Stimulated activated naive CD8-positive, alpha-beta T cell treated with anti-CD3 and anti-CD28 coated beads, Interleukin-15, amount 100 ng/mL, for 72 hours (primary cell): ENCODE results near the gene ARL14.
A peak's percentile ranks its signal among the peaks of the same experiment; 100 is the strongest.
"Not testable (repeated sequence)": the region's sequence is repeated elsewhere in the genome, so short reads cannot be mapped to it uniquely, and the experiment has no call there.

Experiments used
- ATAC-seq: fragments of 150-1000 bp; cut with Tn5 transposase; 2 replicates; pipeline ENCODE4 v1.10.0; 2021; ENCODE audit warnings: mild to moderate bottlenecking, moderate library complexity
- DNase-seq, 2 donors: peaks; one replicate each; pipeline ENCODE4 v3.0.0; 2021 to 2022
- H3K27ac Mint-ChIP-seq, 2 donors: one replicate each; pipeline ENCODE4 v1.8.0; 2022; ENCODE audit warnings: mild to moderate bottlenecking in 2 of 2, mixed read lengths in 2 of 2, moderate library complexity in 2 of 2
- H3K27me3 Mint-ChIP-seq: one replicate; pipeline ENCODE4 v1.8.0; 2022; ENCODE audit warnings: mixed read lengths
- H3K4me1 Mint-ChIP-seq: one replicate; pipeline ENCODE4 v1.8.0; 2022; ENCODE audit warnings: mild to moderate bottlenecking, mixed read lengths
- H3K4me3 Mint-ChIP-seq, 2 donors: one replicate each; pipeline ENCODE4 v1.8.0; 2022; ENCODE audit warnings: mild to moderate bottlenecking in 2 of 2, mixed read lengths in 2 of 2, moderate library complexity in 1 of 2
- H3K9me3 Mint-ChIP-seq, 2 donors: one replicate each; pipeline ENCODE4 v1.8.0; 2022; ENCODE audit warnings: mixed read lengths in 2 of 2

ARL14 gene

GRCh38 chr3:160695003-160695402 is 18.0 kb downstream of the ARL14 start:
- peaks cover 7% of the 10 kb centered on the region for H3K4me1 Mint-ChIP-seq
- H3K27me3 Mint-ChIP-seq = no peaks in the 10 kb centered on the region
- no peaks in the 10 kb centered on the region for H3K9me3 Mint-ChIP-seq
- ATAC-seq (peak; percentile 39), DNase-seq (no peak)
- H3K4me3 Mint-ChIP-seq = no peak overlapping the region
- no peak overlapping the region for H3K27ac Mint-ChIP-seq

GRCh38 chr3:160695915-160696327 is 19.0 kb downstream of the ARL14 start:
- DNase-seq (no peak), ATAC-seq (no peak)
- Mint-ChIP-seq H3K4me1 (peaks cover 7% of the 10 kb centered on the region), H3K27me3 (no peaks in the 10 kb centered on the region), H3K9me3 (no peaks in the 10 kb centered on the region), H3K27ac (no peak overlapping the region), H3K4me3 (no peak overlapping the region)

GRCh38 chr3:160697637-160698380 is 20.8 kb downstream of the ARL14 start:
- H3K9me3 Mint-ChIP-seq = no peaks in the 10 kb centered on the region
- ATAC-seq = peak; percentile 61
- no peaks in the 10 kb centered on the region for H3K27me3 Mint-ChIP-seq
- no peak overlapping the region for H3K27ac Mint-ChIP-seq
- DNase-seq = no peak
- no peak overlapping the region for H3K4me3 Mint-ChIP-seq
- H3K4me1 Mint-ChIP-seq = peaks cover 7% of the 10 kb centered on the region

- ATAC-seq = no peak
- Mint-ChIP-seq H3K4me1 (peaks cover 7% of the 10 kb centered on the region), H3K9me3 (no peaks in the 10 kb centered on the region), H3K4me3 (no peak overlapping the region), H3K27me3 (no peaks in the 10 kb centered on the region), H3K27ac (no peak overlapping the region)
- no peak for DNase-seq
Observed at GRCh38 chr3:160698599-160699195, 21.7 kb downstream of the ARL14 start.

- DNase-seq (no peak), ATAC-seq (no peak)
- Mint-ChIP-seq H3K4me3 (no peak overlapping the region), H3K27me3 (peaks cover 10% of the 10 kb centered on the region), H3K9me3 (no peaks in the 10 kb centered on the region), H3K4me1 (peaks cover 7% of the 10 kb centered on the region), H3K27ac (no peak overlapping the region)
Observed at GRCh38 chr3:160701490-160701889, 24.5 kb downstream of the ARL14 start.

- peaks cover 18% of the 10 kb centered on the region for H3K27me3 Mint-ChIP-seq
- no peaks in the 10 kb centered on the region for H3K9me3 Mint-ChIP-seq
- H3K4me1 Mint-ChIP-seq = peaks cover 6% of the 10 kb centered on the region
- H3K4me3 Mint-ChIP-seq = no peak overlapping the region
- H3K27ac Mint-ChIP-seq = no peak overlapping the region
- no peak for ATAC-seq
- no peak for DNase-seq
Observed at GRCh38 chr3:160702290-160702689, 25.3 kb downstream of the ARL14 start.

GRCh38 chr3:160703974-160704373 is 27.0 kb downstream of the ARL14 start:
- DNase-seq (no peak), ATAC-seq (no peak)
- H3K27me3 Mint-ChIP-seq = peaks cover 34% of the 10 kb centered on the region
- no peak overlapping the region for H3K27ac Mint-ChIP-seq
- no peaks in the 10 kb centered on the region for H3K4me1 Mint-ChIP-seq
- no peak overlapping the region for H3K4me3 Mint-ChIP-seq
- no peaks in the 10 kb centered on the region for H3K9me3 Mint-ChIP-seq

- peak in 1 of 2 donors; percentile 17 for DNase-seq
- Mint-ChIP-seq H3K9me3 (no peaks in the 10 kb centered on the region), H3K27ac (no peak overlapping the region), H3K27me3 (peaks cover 35% of the 10 kb centered on the region), H3K4me3 (no peak overlapping the region), H3K4me1 (no peaks in the 10 kb centered on the region)
- ATAC-seq = peak; percentile 69
Observed at GRCh38 chr3:160707187-160707794, 30.3 kb downstream of the ARL14 start.

GRCh38 chr3:160709477-160710182 is 32.7 kb downstream of the ARL14 start:
- DNase-seq = no peak
- ATAC-seq = no peak

GRCh38 chr3:160713144-160713543 is 36.2 kb downstream of the ARL14 start:
- H3K9me3 Mint-ChIP-seq, ATAC-seq, DNase-seq, H3K4me3 Mint-ChIP-seq, H3K27ac Mint-ChIP-seq, H3K27me3 Mint-ChIP-seq, H3K4me1 Mint-ChIP-seq: not testable (repeated sequence)

More at GRCh38 chr3:160709477-160710182, 32.7 kb downstream of the ARL14 start:
- no peaks in the 10 kb centered on the region for H3K9me3 Mint-ChIP-seq
- H3K27me3 Mint-ChIP-seq = peaks cover 35% of the 10 kb centered on the region
- no peak overlapping the region for H3K27ac Mint-ChIP-seq
- H3K4me1 Mint-ChIP-seq = no peaks in the 10 kb centered on the region
- H3K4me3 Mint-ChIP-seq = no peak overlapping the region

GRCh38 chr3:160719710-160720109 is 42.8 kb downstream of the ARL14 start:
- no peaks in the 10 kb centered on the region for H3K9me3 Mint-ChIP-seq
- H3K27me3 Mint-ChIP-seq = peaks cover 16% of the 10 kb centered on the region
- peak overlapping the region in 1 of 2 donors; percentile 44 for H3K27ac Mint-ChIP-seq
- no peak for DNase-seq
- H3K4me3 Mint-ChIP-seq = no peak overlapping the region
- ATAC-seq = no peak
- H3K4me1 Mint-ChIP-seq = no peaks in the 10 kb centered on the region

GRCh38 chr3:160720123-160720746 is 43.3 kb downstream of the ARL14 start:
- DNase-seq (no peak), ATAC-seq (no peak)
- Mint-ChIP-seq H3K27me3 (peaks cover 16% of the 10 kb centered on the region), H3K4me1 (no peaks in the 10 kb centered on the region), H3K27ac (peak overlapping the region in 1 of 2 donors; percentile 44), H3K9me3 (no peaks in the 10 kb centered on the region), H3K4me3 (no peak overlapping the region)

- Mint-ChIP-seq H3K27me3 (peaks cover 16% of the 10 kb centered on the region), H3K9me3 (no peaks in the 10 kb centered on the region), H3K27ac (no peak overlapping the region), H3K4me1 (no peaks in the 10 kb centered on the region), H3K4me3 (no peak overlapping the region)
- ATAC-seq (no peak), DNase-seq (no peak)
Observed at GRCh38 chr3:160722331-160722730, 45.4 kb downstream of the ARL14 start.

- DNase-seq (no peak), ATAC-seq (no peak)
- Mint-ChIP-seq H3K27me3 (peaks cover 16% of the 10 kb centered on the region), H3K4me1 (no peaks in the 10 kb centered on the region), H3K4me3 (no peak overlapping the region), H3K9me3 (no peaks in the 10 kb centered on the region), H3K27ac (no peak overlapping the region)
Observed at GRCh38 chr3:160725338-160725737, 48.4 kb downstream of the ARL14 start.
